ENCODE data around the gene RAPGEF5. TPM values are rescaled to one million over a fixed set of nuclear protein-coding genes. Genes with fewer than 3 reads are reported as not detected.

RAPGEF5 gene
- polyA plus RNA-seq, 3 donors: 5.7 to 18.0 (median 7.0) TPM

GRCh38 chr7:22214000-22214399, 143.0 kb downstream of the RAPGEF5 start:
- 39 to 82% (median 47%) methylated on average over 3 of the region's 3 CpGs for WGBS, 3 donors
- H3K27ac ChIP-seq (ENCODE audit: low read depth, low read length): no peak overlapping the region

GRCh38 chr7:22213081-22213480, 143.9 kb downstream of the RAPGEF5 start:
- 37 to 68% (median 67%) methylated on average over 2 of the region's 2 CpGs for WGBS, 3 donors
- no peak overlapping the region for H3K27ac ChIP-seq (ENCODE audit: low read depth, low read length)

- H3K27ac ChIP-seq (ENCODE audit: low read depth, low read length): no peak overlapping the region
- 56 to 83% (median 79%) methylated on average over 2 of the region's 2 CpGs for WGBS, 3 donors
These were observed 146.0 kb downstream of the RAPGEF5 start for GRCh38 chr7:22210967-22211366.

GRCh38 chr7:22210355-22210754, 146.6 kb downstream of the RAPGEF5 start:
- no peak overlapping the region for H3K27ac ChIP-seq (ENCODE audit: low read depth, low read length)
- whole genome bisulfite sequencing, 3 donors: 45 to 77% (median 65%) methylated on average over 3 of the region's 3 CpGs

GRCh38 chr7:22208799-22209198, 148.2 kb downstream of the RAPGEF5 start:
- WGBS, 3 donors: 58 to 90% (median 62%) methylated on average over 2 of the region's 2 CpGs
- H3K27ac ChIP-seq (ENCODE audit: low read depth, low read length): no peak overlapping the region

- no peak overlapping the region for H3K27ac ChIP-seq (ENCODE audit: low read depth, low read length)
- WGBS, 3 donors: 45 to 60% (median 55%) methylated on average over 1 of the region's 1 CpG
These were observed 149.2 kb downstream of the RAPGEF5 start for GRCh38 chr7:22207724-22208225.

- H3K27ac ChIP-seq (ENCODE audit: low read depth, low read length): no peak overlapping the region
These were observed 151.3 kb downstream of the RAPGEF5 start for GRCh38 chr7:22205631-22206030.

- WGBS, 3 donors: 59 to 78% (median 61%) methylated on average over 4 of the region's 4 CpGs
- no peak overlapping the region for H3K27ac ChIP-seq (ENCODE audit: low read depth, low read length)
These were observed 152.6 kb downstream of the RAPGEF5 start for GRCh38 chr7:22204312-22204711.

GRCh38 chr7:22202141-22202540, 154.8 kb downstream of the RAPGEF5 start:
- H3K27ac ChIP-seq (ENCODE audit: low read depth, low read length): no peak overlapping the region
- 76 to 87% (median 86%) methylated on average over 1 of the region's 1 CpG for WGBS, 3 donors

- WGBS, 3 donors: 69 to 76% (median 73%) methylated on average over 4 of the region's 4 CpGs
- no peak overlapping the region for H3K27ac ChIP-seq (ENCODE audit: low read depth, low read length)
These were observed 155.6 kb downstream of the RAPGEF5 start for GRCh38 chr7:22201186-22201880.

- H3K27ac ChIP-seq (ENCODE audit: low read depth, low read length): no peak overlapping the region
These were observed 156.2 kb downstream of the RAPGEF5 start for GRCh38 chr7:22200777-22201176.

GRCh38 chr7:22200238-22200637, 156.7 kb downstream of the RAPGEF5 start:
- no peak overlapping the region for H3K27ac ChIP-seq (ENCODE audit: low read depth, low read length)
- 34 to 74% (median 73%) methylated on average over 4 of the region's 4 CpGs for WGBS, 3 donors

GRCh38 chr7:22197376-22197775, 159.6 kb downstream of the RAPGEF5 start:
- 83 to 93% (median 90%) methylated on average over 3 of the region's 3 CpGs for WGBS, 3 donors
- H3K27ac ChIP-seq (ENCODE audit: low read depth, low read length): no peak overlapping the region

- 87 to 90% (median 88%) methylated on average over 6 of the region's 6 CpGs for WGBS, 3 donors
- H3K27ac ChIP-seq (ENCODE audit: low read depth, low read length): no peak overlapping the region
These were observed 160.5 kb downstream of the RAPGEF5 start for GRCh38 chr7:22196429-22196828.

GRCh38 chr7:22195397-22196172, 161.4 kb downstream of the RAPGEF5 start:
- WGBS, 3 donors: 85 to 89% (median 88%) methylated on average over 9 of the region's 9 CpGs
- no peak overlapping the region for H3K27ac ChIP-seq (ENCODE audit: low read depth, low read length)

- WGBS, 3 donors: 58 to 91% (median 85%) methylated on average over 10 of the region's 10 CpGs
These were observed 162.2 kb downstream of the RAPGEF5 start for GRCh38 chr7:22194658-22195273.

GRCh38 chr7:22193450-22193983, 163.4 kb downstream of the RAPGEF5 start:
- no peak overlapping the region for H3K27ac ChIP-seq (ENCODE audit: low read depth, low read length)
- 25 to 60% (median 59%) methylated on average over 21 of the region's 21 CpGs for WGBS, 3 donors

More at GRCh38 chr7:22194658-22195273, 162.2 kb downstream of the RAPGEF5 start:
- H3K27ac ChIP-seq (ENCODE audit: low read depth, low read length): no peak overlapping the region

GRCh38 chr7:22192801-22193200, 164.2 kb downstream of the RAPGEF5 start:
- H3K27ac ChIP-seq (ENCODE audit: low read depth, low read length): no peak overlapping the region
- 30 to 63% (median 53%) methylated on average over 3 of the region's 3 CpGs for WGBS, 3 donors

- no peak overlapping the region for H3K27ac ChIP-seq (ENCODE audit: low read depth, low read length)
- 56 to 95% (median 89%) methylated on average over 8 of the region's 8 CpGs for WGBS, 3 donors
These were observed 166.2 kb downstream of the RAPGEF5 start for GRCh38 chr7:22190736-22191135.
